H1 (cell line): ENCODE measurements around the gene EIF4E1B.

Experiments
- CHD2 ChIP-seq: IDR thresholded peaks from 2 replicates; pipeline ENCODE4 v1.6.1; 2012; ENCODE audit warnings: low read length, improper control_type of control experiment
- CREB1 ChIP-seq: IDR thresholded peaks from 2 replicates; pipeline ENCODE4 v1.6.1; 2012; ENCODE audit warnings: inconsistent platforms
- CTCF ChIP-seq, 3 experiments: IDR thresholded peaks; 1 replicate in 2 of 3; 2 replicates in 1 of 3; pipeline versions ENCODE4 v1.5.1 to v1.6.1; 2011; ENCODE audit warnings: low read length in 3 of 3, mild to moderate bottlenecking in 3 of 3, inconsistent platforms in 2 of 3, low read depth in 1 of 3, moderate library complexity in 1 of 3; ENCODE audit not compliant: insufficient read depth in 1 of 3; ENCODE audit errors: control extremely low read depth in 1 of 3
- EGR1 ChIP-seq: IDR thresholded peaks from 2 replicates; pipeline ENCODE4 v1.6.1; 2011; ENCODE audit warnings: low read depth, low read length, borderline replicate concordance
- EZH2 ChIP-seq: fragments of 200-600 bp; sonication (generic); IDR thresholded peaks from 2 replicates; pipeline ENCODE4 v1.7.1; 2012; ENCODE audit warnings: low read depth, mild to moderate bottlenecking, moderate library complexity, low read length, inconsistent platforms; ENCODE audit not compliant: severe bottlenecking
- HDAC2 ChIP-seq, 2 experiments: fragments of 300-600 bp in 1 of 2; sonication (generic) in 1 of 2; IDR thresholded peaks; 2 replicates each; pipeline ENCODE4 v1.6.1; 2011 to 2012; ENCODE audit warnings: low read depth in 2 of 2, low read length in 2 of 2, mild to moderate bottlenecking in 2 of 2, moderate library complexity in 2 of 2, borderline replicate concordance in 1 of 2, inconsistent platforms in 1 of 2
- HDAC6 ChIP-seq: IDR thresholded peaks from one replicate; pipeline ENCODE4 v1.7.1; 2012; ENCODE audit warnings: low read depth, mild to moderate bottlenecking, inconsistent platforms, low read length, moderate library complexity
- JUND ChIP-seq: IDR thresholded peaks from 2 replicates; pipeline ENCODE4 v1.6.1; 2011; ENCODE audit warnings: mild to moderate bottlenecking, improper control_type of control experiment, low read length
- MAX ChIP-seq: IDR thresholded peaks from 2 replicates; pipeline ENCODE4 v1.6.1; 2012; ENCODE audit warnings: inconsistent platforms
- NANOG ChIP-seq: IDR thresholded peaks from 2 replicates; pipeline ENCODE4 v1.6.1; 2011; ENCODE audit warnings: low read length, low read depth, mild to moderate bottlenecking, inconsistent platforms; ENCODE audit not compliant: insufficient read depth, poor library complexity, severe bottlenecking
- POLR2A ChIP-seq, 2 experiments: IDR thresholded peaks; 1 replicate in 1 of 2; 2 replicates in 1 of 2; pipeline ENCODE4 v1.6.1; 2011; ENCODE audit warnings: low read depth in 2 of 2, low read length in 2 of 2, mild to moderate bottlenecking in 2 of 2; ENCODE audit errors: control extremely low read depth in 1 of 2
- RAD21 ChIP-seq, 2 experiments: IDR thresholded peaks in 1 of 2; conservative IDR thresholded peaks in 1 of 2; 2 replicates each; pipeline ENCODE4 v1.6.1; 2011; ENCODE audit warnings: low read depth in 2 of 2, low read length in 2 of 2, improper control_type of control experiment in 1 of 2, inconsistent platforms in 1 of 2, mild to moderate bottlenecking in 1 of 2, moderate library complexity in 1 of 2
- RXRA ChIP-seq: IDR thresholded peaks from 2 replicates; pipeline ENCODE4 v1.6.1; 2011; ENCODE audit warnings: low read depth, mild to moderate bottlenecking, low read length, moderate library complexity; ENCODE audit not compliant: insufficient read depth
- USF2 ChIP-seq: IDR thresholded peaks from 2 replicates; pipeline ENCODE4 v1.6.1; 2011; ENCODE audit warnings: low read length, improper control_type of control experiment

- TF ChIP-seq CTCF (IDR thresholded peaks at IDR 0.05; ENCODE audit: control extremely low read depth in 1 of 3, insufficient read depth in 1 of 3, low read depth in 1 of 3, low read length in 3 of 3) (no peak), CHD2 (no peak), RAD21 (IDR thresholded peaks at IDR 0.05 in 1 of 2, conservative IDR thresholded peaks at IDR 0.05 in 1 of 2; ENCODE audit: low read depth in 2 of 2, low read length in 2 of 2) (no peak), HDAC6 (no peak), HDAC2 (IDR thresholded peaks at IDR 0.05; ENCODE audit: borderline replicate concordance in 1 of 2, low read depth in 2 of 2, low read length in 2 of 2) (no peak), POLR2A (IDR thresholded peaks at IDR 0.05; ENCODE audit: control extremely low read depth in 1 of 2, low read depth in 2 of 2, low read length in 2 of 2) (no peak), RXRA (no peak), EZH2 (no peak), MAX (no peak), NANOG (no peak), JUND (no peak), EGR1 (no peak), USF2 (no peak), CREB1 (no peak)
Measured at GRCh38 chr5:176610435-176610773, 20.1 kb upstream of the EIF4E1B start.
